OCI-LY3 (cell line): Measurements from ENCODE around the gene CLEC16A.

ENCODE experiments used
- CTCF ChIP-seq: fragments of 200-600, 300-600 bp; sonication (generic); IDR thresholded peaks from 2 replicates; pipeline ENCODE4 v1.5.1; 2014; ENCODE audit warnings: antibody characterized with exemption, low read length, low read depth
- EZH2phosphoT487 ChIP-seq: fragments of 200-600 bp; shearing (Covaris generic); IDR thresholded peaks from 2 replicates; pipeline ENCODE4 v1.6.1; 2018; ENCODE audit warnings: antibody characterized with exemption, mixed run types, low read depth

GRCh38 chr16:11147754-11148444, 203.5 kb downstream of the CLEC16A start:
- no peak for TF ChIP-seq CTCF
- no peak for TF ChIP-seq EZH2phosphoT487
